HepG2 (cell line): ENCODE measurements around the gene LRIT2. TPM values are rescaled to one million over a fixed set of nuclear protein-coding genes. Genes with fewer than 3 reads are reported as not detected.

ENCODE experiments used
- ATAC-seq: fragments of 200-7000 bp; cut with Tn5 transposase; 3 replicates; pipeline ENCODE4 v1.9.1; 2020; ENCODE audit warnings: mild to moderate bottlenecking, moderate library complexity
- BruUV-seq: library from RNA; stranded (reverse); fragments of 400-500 nt; replicated peaks from 2 replicates; lab custom pipeline; 2021; lab: Mats Ljungman, UMichigan
- CTCF ChIA-PET: fragments of 300-600 bp; formaldehyde crosslinking; extraction: SDS; loops from one replicate; lab custom pipeline; 2021; ENCODE audit warnings: low total read pairs, inconsistent platforms, low intra/inter-chr PET ratio; lab: Yijun Ruan, JAX
- POLR2A ChIA-PET: fragments of 350-600 bp; sonication (Branson Sonifier 250); formaldehyde crosslinking; loops from one replicate; lab custom pipeline; 2020; ENCODE audit warnings: antibody characterized with exemption, inconsistent platforms; lab: Yijun Ruan, JAX
- DNase-seq: peaks from one replicate; pipeline ENCODE4 v3.0.0-alpha.2; 2015; ENCODE audit warnings: low spot score
- FAIRE-seq: peaks from 3 replicates; lab custom pipeline; 2011; peaks lifted over from hg19 to GRCh38; lab: Jason Lieb, UNC
- H2AFZ ChIP-seq: one replicate; pipeline ENCODE4 v1.6.1; 2011; ENCODE audit warnings: low read length, inconsistent platforms
- H3K27ac ChIP-seq: fragments of 300-600 bp; 3 replicates; pipeline ENCODE4 v1.8.0; 2011; ENCODE audit warnings: mixed run types, mild to moderate bottlenecking, mixed read lengths, low read length, inconsistent platforms; ENCODE audit not compliant: insufficient read depth; ENCODE audit errors: extremely low read length
- H3K27me3 ChIP-seq, 2 experiments: fragments of 200-600 bp in 1 of 2; 2 replicates in 1 of 2; 3 replicates in 1 of 2; pipeline versions ENCODE4 v1.6.0 to v1.8.0; 2011; ENCODE audit warnings: low read length in 2 of 2, mild to moderate bottlenecking in 2 of 2, moderate library complexity in 2 of 2, inconsistent platforms in 1 of 2; ENCODE audit not compliant: insufficient read depth in 2 of 2, control insufficient read depth in 1 of 2
- H3K36me3 ChIP-seq, 2 experiments: fragments of 200-600 bp in 1 of 2; replicated peaks in 1 of 2; 2 replicates in 1 of 2; 3 replicates in 1 of 2; pipeline versions ENCODE4 v1.5.1 to v1.8.0; 2011; ENCODE audit warnings: low read length in 2 of 2, inconsistent platforms in 1 of 2; ENCODE audit not compliant: insufficient read depth in 2 of 2, control insufficient read depth in 1 of 2
- H3K4me1 ChIP-seq: 2 replicates; pipeline ENCODE4 v1.5.1; 2012; ENCODE audit warnings: low read length, inconsistent platforms; ENCODE audit not compliant: insufficient read depth
- H3K4me2 ChIP-seq: 2 replicates; pipeline ENCODE4 v1.6.0; 2011; ENCODE audit warnings: low read depth, low read length, inconsistent platforms
- H3K4me3 ChIP-seq, 3 experiments: fragments of 200-600 bp in 1 of 3; sonication (generic), shearing (Covaris generic) in 1 of 3; replicated peaks in 1 of 3; 2 replicates each; pipeline ENCODE4 v1.5.1; 2011 to 2016; ENCODE audit warnings: low read length in 3 of 3, inconsistent platforms in 2 of 3, low read depth in 2 of 3, mild to moderate bottlenecking in 2 of 3, control low read depth in 1 of 3, mixed read lengths in 1 of 3; ENCODE audit not compliant: insufficient read depth in 1 of 3
- H3K79me2 ChIP-seq: one replicate; pipeline ENCODE4 v1.6.1; 2011; ENCODE audit warnings: low read length, inconsistent platforms; ENCODE audit not compliant: insufficient read depth
- H3K9ac ChIP-seq: 2 replicates; pipeline ENCODE4 v1.6.0; 2011; ENCODE audit warnings: mild to moderate bottlenecking, low read depth, low read length, inconsistent platforms; ENCODE audit not compliant: insufficient read depth
- H3K9me3 ChIP-seq: 2 replicates; pipeline ENCODE4 v1.5.1; 2012; ENCODE audit warnings: mild to moderate bottlenecking, low read length
- H4K20me1 ChIP-seq: 2 replicates; pipeline ENCODE4 v1.6.0; 2011; ENCODE audit warnings: inconsistent platforms, mild to moderate bottlenecking, low read length, moderate library complexity; ENCODE audit not compliant: insufficient read depth
- AGO1 ChIP-seq: fragments of 200-400 bp; formaldehyde crosslinking; IDR thresholded peaks from 2 replicates; pipeline ENCODE4 v1.6.1; 2017; ENCODE audit warnings: mild to moderate bottlenecking, low read depth, low read length, moderate library complexity; ENCODE audit not compliant: poor library complexity, severe bottlenecking
- ARNT2 ChIP-seq: sonication (generic); formaldehyde crosslinking; IDR thresholded peaks from 2 replicates; pipeline ENCODE4 v1.8.0; 2022; ENCODE audit warnings: mild to moderate bottlenecking, low read depth, missing genetic modification reagents, moderate library complexity
- FOXP1 ChIP-seq, 2 experiments: fragments of 450-650 bp in 1 of 2; IDR thresholded peaks; 2 replicates each; pipeline ENCODE4 v1.6.1; 2017 to 2018; ENCODE audit warnings: antibody characterized with exemption in 1 of 2
- JUNB ChIP-seq: sonication (generic); formaldehyde crosslinking; IDR thresholded peaks from 2 replicates; pipeline ENCODE4 v1.8.0; 2022; ENCODE audit warnings: missing genetic modification reagents, mild to moderate bottlenecking, borderline replicate concordance
- LCORL ChIP-seq, 2 experiments: fragments of 450-650 bp in 1 of 2; sonication (generic) in 1 of 2; formaldehyde crosslinking in 1 of 2; IDR thresholded peaks; 2 replicates each; pipeline versions ENCODE4 v1.5.0 to v1.6.1; 2017 to 2020; ENCODE audit warnings: antibody characterized with exemption in 1 of 2, missing genetic modification reagents in 1 of 2
- NBN ChIP-seq: fragments of 450-650 bp; conservative IDR thresholded peaks from 2 replicates; pipeline ENCODE4 v1.6.1; 2017
- WGBS: methylation state at CpG from one replicate; pipeline ENCODE4 v1.1.6; 2017; ENCODE audit warnings: low lambda C conversion rate; 5-methylcytosine and 5-hydroxymethylcytosine counted together
- in situ Hi-C: cut with HindIII; loops from 2 replicates; pipeline ENCODE4 v1.10.0; 2017; ENCODE audit warnings: low pct_unique_long_range_greater_than_20kb; ENCODE audit not compliant: extremely low pct_ligation_motif_present
- intact Hi-C: fragments of 100-400 bp; cut with micrococcal nuclease; formaldehyde crosslinking; loops from one replicate; pipeline ENCODE4 v1.10.0; 2022; ENCODE audit not compliant: unreplicated experiment
- polyA plus RNA-seq, 8 experiments: library from polyadenylated mRNA; depleted of rRNA in 3 of 8; stranded (reverse) in 7 of 8; unstranded in 1 of 8; fragments of >200 nt; fragmentation: Illumina TruSeq in 4 of 8; extraction: Trizol in 4 of 8; gene quantifications; 2 replicates each; pipeline versions ENCODE4 v1.2.1 to v1.2.3, GENCODE V29; 2011 to 2016; ENCODE audit warnings: low read depth in 4 of 8, missing spikeins in 1 of 8, mixed read lengths in 1 of 8; ENCODE audit not compliant: insufficient read depth in 1 of 8
- total RNA-seq, 5 experiments: library from RNA; depleted of rRNA; stranded (reverse); fragments of >200 nt; fragmentation: Illumina TruSeq; extraction: Trizol; gene quantifications; 2 replicates each; pipeline ENCODE4 v1.2.3, GENCODE V29; 2016; ENCODE audit warnings: low read depth in 1 of 5
- TF ChIP-seq, protein P1 (sequence below): sonication (generic); formaldehyde crosslinking; IDR thresholded peaks from 2 replicates; pipeline ENCODE4 v1.9.0; 2021; ENCODE audit warnings: mild to moderate bottlenecking, missing genetic modification reagents

Gene LRIT2
- total and polyA plus RNA-seq, 2 of the 13 experiments (the other 11 are each of a cell fraction or from before 2014, with no cell fraction given) = not detected

DNA sequence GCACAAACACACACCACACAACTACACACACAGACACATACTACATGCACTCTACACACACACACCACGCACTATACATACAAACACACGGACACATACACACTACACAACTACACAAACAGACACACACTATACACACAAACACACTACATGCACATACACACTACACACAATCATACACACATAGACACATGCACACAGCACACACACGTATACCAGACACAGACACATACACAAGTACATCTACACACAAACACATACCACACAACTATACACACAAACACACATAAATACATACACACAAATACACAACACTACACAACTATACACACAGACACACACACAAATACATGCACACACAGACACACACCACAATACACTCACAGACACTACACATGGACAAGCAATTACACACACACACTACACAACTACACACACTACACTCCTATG is 47.2 kb downstream of the LRIT2 start:
- ChIA-PET CTCF (no interaction called here), POLR2A (no interaction called here)
- Histone ChIP-seq H3K9ac (no peak overlapping the region), H4K20me1 (no peaks in the 10 kb centered on the region), H3K4me2 (no peak overlapping the region), H3K27me3 (peaks cover 0 to under 1% of the 10 kb centered on the region in 2 experiments; a peak in 2 of 5 replicates), H3K4me3 (no peak overlapping the region), H3K4me1 (no peaks in the 10 kb centered on the region; the same call in 1 of the 2 replicates), H3K27ac (no peak overlapping the region), H3K36me3 (no peaks in the 10 kb centered on the region), H2AFZ (no peak overlapping the region), H3K9me3 (no peaks in the 10 kb centered on the region), H3K79me2 (no peaks in the 10 kb centered on the region)
- DNase-seq (no peak), FAIRE-seq (no peak), ATAC-seq (no peak)
- no TSS peak for BruUV-seq
- WGBS = 28% methylated on average over 3 of the region's 3 CpGs
- intact Hi-C loops (no loop called here), in situ Hi-C loops (no loop called here)
- 0 out of 2 replicates have a peak, but pooled peaks have one; percentile 4 for TF ChIP-seq LCORL (IDR thresholded peaks at IDR 0.05)
- no peak for TF ChIP-seq LCORL (CRISPR knock-in tag; IDR thresholded peaks at IDR 0.05)
- no peak for TF ChIP-seq ARNT2 (CRISPR knock-in tag)
- 0 out of 2 replicates have a peak, but pooled peaks have one; percentile 60 for TF ChIP-seq NBN
- no peak for TF ChIP-seq AGO1
- TF ChIP-seq JUNB (CRISPR knock-in tag) = peak; percentile 49; the same call in 1 of the 2 replicates
- TF ChIP-seq, protein P1, sequence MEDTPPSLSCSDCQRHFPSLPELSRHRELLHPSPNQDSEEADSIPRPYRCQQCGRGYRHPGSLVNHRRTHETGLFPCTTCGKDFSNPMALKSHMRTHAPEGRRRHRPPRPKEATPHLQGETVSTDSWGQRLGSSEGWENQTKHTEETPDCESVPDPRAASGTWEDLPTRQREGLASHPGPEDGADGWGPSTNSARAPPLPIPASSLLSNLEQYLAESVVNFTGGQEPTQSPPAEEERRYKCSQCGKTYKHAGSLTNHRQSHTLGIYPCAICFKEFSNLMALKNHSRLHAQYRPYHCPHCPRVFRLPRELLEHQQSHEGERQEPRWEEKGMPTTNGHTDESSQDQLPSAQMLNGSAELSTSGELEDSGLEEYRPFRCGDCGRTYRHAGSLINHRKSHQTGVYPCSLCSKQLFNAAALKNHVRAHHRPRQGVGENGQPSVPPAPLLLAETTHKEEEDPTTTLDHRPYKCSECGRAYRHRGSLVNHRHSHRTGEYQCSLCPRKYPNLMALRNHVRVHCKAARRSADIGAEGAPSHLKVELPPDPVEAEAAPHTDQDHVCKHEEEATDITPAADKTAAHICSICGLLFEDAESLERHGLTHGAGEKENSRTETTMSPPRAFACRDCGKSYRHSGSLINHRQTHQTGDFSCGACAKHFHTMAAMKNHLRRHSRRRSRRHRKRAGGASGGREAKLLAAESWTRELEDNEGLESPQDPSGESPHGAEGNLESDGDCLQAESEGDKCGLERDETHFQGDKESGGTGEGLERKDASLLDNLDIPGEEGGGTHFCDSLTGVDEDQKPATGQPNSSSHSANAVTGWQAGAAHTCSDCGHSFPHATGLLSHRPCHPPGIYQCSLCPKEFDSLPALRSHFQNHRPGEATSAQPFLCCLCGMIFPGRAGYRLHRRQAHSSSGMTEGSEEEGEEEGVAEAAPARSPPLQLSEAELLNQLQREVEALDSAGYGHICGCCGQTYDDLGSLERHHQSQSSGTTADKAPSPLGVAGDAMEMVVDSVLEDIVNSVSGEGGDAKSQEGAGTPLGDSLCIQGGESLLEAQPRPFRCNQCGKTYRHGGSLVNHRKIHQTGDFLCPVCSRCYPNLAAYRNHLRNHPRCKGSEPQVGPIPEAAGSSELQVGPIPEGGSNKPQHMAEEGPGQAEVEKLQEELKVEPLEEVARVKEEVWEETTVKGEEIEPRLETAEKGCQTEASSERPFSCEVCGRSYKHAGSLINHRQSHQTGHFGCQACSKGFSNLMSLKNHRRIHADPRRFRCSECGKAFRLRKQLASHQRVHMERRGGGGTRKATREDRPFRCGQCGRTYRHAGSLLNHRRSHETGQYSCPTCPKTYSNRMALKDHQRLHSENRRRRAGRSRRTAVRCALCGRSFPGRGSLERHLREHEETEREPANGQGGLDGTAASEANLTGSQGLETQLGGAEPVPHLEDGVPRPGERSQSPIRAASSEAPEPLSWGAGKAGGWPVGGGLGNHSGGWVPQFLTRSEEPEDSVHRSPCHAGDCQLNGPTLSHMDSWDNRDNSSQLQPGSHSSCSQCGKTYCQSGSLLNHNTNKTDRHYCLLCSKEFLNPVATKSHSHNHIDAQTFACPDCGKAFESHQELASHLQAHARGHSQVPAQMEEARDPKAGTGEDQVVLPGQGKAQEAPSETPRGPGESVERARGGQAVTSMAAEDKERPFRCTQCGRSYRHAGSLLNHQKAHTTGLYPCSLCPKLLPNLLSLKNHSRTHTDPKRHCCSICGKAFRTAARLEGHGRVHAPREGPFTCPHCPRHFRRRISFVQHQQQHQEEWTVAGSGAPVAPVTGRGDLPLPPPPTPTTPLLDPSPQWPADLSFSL (CRISPR knock-in tag) = peak; percentile 94
- TF ChIP-seq FOXP1 (IDR thresholded peaks at IDR 0.05) = 0 out of 2 replicates have a peak, but pooled peaks have one; percentile 42
- TF ChIP-seq FOXP1 (CRISPR knock-in tag; IDR thresholded peaks at IDR 0.05) = no peak
